ENCODE results near the gene SGMS2. TPM values are rescaled to one million over a fixed set of nuclear protein-coding genes. Genes with fewer than 3 reads are reported as not detected.

The SGMS2 gene
- total RNA-seq (ENCODE audit: unreplicated experiment): not detected
- long read RNA-seq: 0 reads

GRCh38 chr4:107824350-107825071 lies at the start of gene SGMS2:
Gene SGMS2, plus strand, starts transcription at chr4:107824932. Its CDS starts 70,622 bp downstream, at chr4:107895554.
- Mint-ChIP-seq H3K4me3 (ENCODE audit: unreplicated experiment) (peak within 1 kb of the TSS; percentile 96), H3K4me1 (ENCODE audit: low read depth, unreplicated experiment) (no peaks in the 10 kb centered on the region), H3K9me3 (ENCODE audit: unreplicated experiment) (peaks cover 4% of the 10 kb centered on the region), H3K36me3 (ENCODE audit: unreplicated experiment) (no peaks in the 10 kb centered on the region), H3K27me3 (ENCODE audit: unreplicated experiment) (peaks cover 9% of the 10 kb centered on the region), H3K27ac (ENCODE audit: unreplicated experiment) (no peak within 1 kb of the TSS)
- TF ChIP-seq CTCF (IDR thresholded peaks at IDR 0.05; ENCODE audit: partially characterized antibody, unreplicated experiment): no peak
- peak; percentile 54 for DNase-seq

DNA sequence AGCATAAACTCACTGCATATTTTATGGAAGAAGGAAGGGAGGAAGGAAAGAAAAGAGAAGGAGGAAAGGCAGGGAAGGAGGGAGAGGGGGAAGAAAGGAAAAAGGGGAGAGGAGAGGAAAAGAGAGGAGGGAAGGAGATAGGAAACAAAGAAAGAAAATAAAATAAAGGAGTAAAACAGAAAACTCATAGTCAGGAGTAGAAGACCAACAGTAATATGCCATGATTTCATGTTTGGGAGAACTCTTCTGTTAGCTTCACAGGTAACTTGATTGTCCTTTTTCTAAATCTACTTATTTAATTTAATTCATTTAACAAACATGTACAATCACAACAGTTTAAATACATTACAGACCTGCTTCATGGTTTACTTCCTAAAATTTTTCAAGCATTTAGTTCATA lies 46.8 kb upstream of the SGMS2 start:
- Mint-ChIP-seq H3K36me3 (ENCODE audit: unreplicated experiment) (no peaks in the 10 kb centered on the region), H3K4me3 (ENCODE audit: unreplicated experiment) (no peak overlapping the region), H3K27ac (ENCODE audit: unreplicated experiment) (no peak overlapping the region), H3K9me3 (ENCODE audit: unreplicated experiment) (no peaks in the 10 kb centered on the region), H3K4me1 (ENCODE audit: low read depth, unreplicated experiment) (no peaks in the 10 kb centered on the region), H3K27me3 (ENCODE audit: unreplicated experiment) (no peaks in the 10 kb centered on the region)
- TF ChIP-seq CTCF (IDR thresholded peaks at IDR 0.05; ENCODE audit: partially characterized antibody, unreplicated experiment): no peak
- DNase-seq: no peak

GRCh38 chr4:107778784-107779530 lies 45.8 kb upstream of the SGMS2 start:
- DNase-seq: no peak
- Mint-ChIP-seq H3K27me3 (ENCODE audit: unreplicated experiment) (no peaks in the 10 kb centered on the region), H3K27ac (ENCODE audit: unreplicated experiment) (no peak overlapping the region), H3K36me3 (ENCODE audit: unreplicated experiment) (no peaks in the 10 kb centered on the region), H3K9me3 (ENCODE audit: unreplicated experiment) (no peaks in the 10 kb centered on the region), H3K4me3 (ENCODE audit: unreplicated experiment) (no peak overlapping the region), H3K4me1 (ENCODE audit: low read depth, unreplicated experiment) (no peaks in the 10 kb centered on the region)
- no peak for TF ChIP-seq CTCF (IDR thresholded peaks at IDR 0.05; ENCODE audit: partially characterized antibody, unreplicated experiment)

- no peaks in the 10 kb centered on the region for H3K27me3 Mint-ChIP-seq (ENCODE audit: unreplicated experiment)
- no peak for TF ChIP-seq CTCF (IDR thresholded peaks at IDR 0.05; ENCODE audit: partially characterized antibody, unreplicated experiment)
- peaks cover 2% of the 10 kb centered on the region for H3K9me3 Mint-ChIP-seq (ENCODE audit: unreplicated experiment)
- H3K27ac Mint-ChIP-seq (ENCODE audit: unreplicated experiment): no peak overlapping the region
- no peaks in the 10 kb centered on the region for H3K36me3 Mint-ChIP-seq (ENCODE audit: unreplicated experiment)
- no peaks in the 10 kb centered on the region for H3K4me1 Mint-ChIP-seq (ENCODE audit: low read depth, unreplicated experiment)
- peak; percentile 30 for DNase-seq
- H3K4me3 Mint-ChIP-seq (ENCODE audit: unreplicated experiment): no peak overlapping the region
Measured at GRCh38 chr4:107780665-107781064, 44.1 kb upstream of the SGMS2 start.

GRCh38 chr4:107791902-107792301 lies 32.8 kb upstream of the SGMS2 start:
- no peak for TF ChIP-seq CTCF (IDR thresholded peaks at IDR 0.05; ENCODE audit: partially characterized antibody, unreplicated experiment)
- H3K9me3 Mint-ChIP-seq (ENCODE audit: unreplicated experiment): no peaks in the 10 kb centered on the region
- H3K27ac Mint-ChIP-seq (ENCODE audit: unreplicated experiment): no peak overlapping the region
- DNase-seq: no peak
- H3K27me3 Mint-ChIP-seq (ENCODE audit: unreplicated experiment): no peaks in the 10 kb centered on the region
- H3K36me3 Mint-ChIP-seq (ENCODE audit: unreplicated experiment): peaks cover 5% of the 10 kb centered on the region
- no peaks in the 10 kb centered on the region for H3K4me1 Mint-ChIP-seq (ENCODE audit: low read depth, unreplicated experiment)
- H3K4me3 Mint-ChIP-seq (ENCODE audit: unreplicated experiment): no peak overlapping the region
